ENCODE measurements around the gene PNO1.

Gene PNO1

DNA sequence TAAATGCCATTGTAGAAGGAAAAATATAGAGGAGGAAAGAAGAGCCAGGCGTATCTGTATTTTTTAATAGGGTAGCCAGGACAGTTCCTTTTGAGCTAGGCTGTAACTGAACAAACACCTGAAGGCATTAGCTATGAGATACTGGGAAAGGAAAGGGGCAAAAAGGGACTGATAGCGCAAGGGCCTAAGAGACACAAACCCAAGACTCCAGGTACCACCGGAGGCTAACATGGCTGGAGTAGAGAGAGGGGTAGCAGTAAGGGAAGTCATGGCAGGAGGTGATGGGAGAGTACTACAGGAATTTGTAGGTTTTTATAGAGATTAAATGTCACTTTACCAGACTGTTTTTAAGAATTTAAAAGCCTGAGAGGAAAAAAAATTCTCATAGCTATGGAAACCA lies 20.7 kb downstream of the PNO1 start:
- TF ChIP-seq CTCF (IDR thresholded peaks at IDR 0.05; ENCODE audit: low read length, missing control alignments), result no peak
- no peak overlapping the region for H3K4me3 ChIP-seq (replicated peaks; ENCODE audit: low read depth, low read length)
- DNase-seq (ENCODE audit: low read depth), result no peak

GRCh38 chr2:68178954-68179627 lies 21.4 kb downstream of the PNO1 start:
- TF ChIP-seq CTCF (IDR thresholded peaks at IDR 0.05; ENCODE audit: low read length, missing control alignments), result no peak
- H3K4me3 ChIP-seq (replicated peaks; ENCODE audit: low read depth, low read length), result no peak overlapping the region
- no peak for DNase-seq (ENCODE audit: low read depth)

- no peak for DNase-seq (ENCODE audit: low read depth)
- H3K4me3 ChIP-seq (replicated peaks; ENCODE audit: low read depth, low read length), result no peak overlapping the region
- no peak for TF ChIP-seq CTCF (IDR thresholded peaks at IDR 0.05; ENCODE audit: low read length, missing control alignments)
Measured at GRCh38 chr2:68182902-68183301, 25.2 kb downstream of the PNO1 start.

GRCh38 chr2:68185541-68186164 lies 28.0 kb downstream of the PNO1 start:
- DNase-seq (ENCODE audit: low read depth), result peak; percentile 57
- peak; percentile 65 for TF ChIP-seq CTCF (IDR thresholded peaks at IDR 0.05; ENCODE audit: low read length, missing control alignments)
- H3K4me3 ChIP-seq (replicated peaks; ENCODE audit: low read depth, low read length), result no peak overlapping the region

DNA sequence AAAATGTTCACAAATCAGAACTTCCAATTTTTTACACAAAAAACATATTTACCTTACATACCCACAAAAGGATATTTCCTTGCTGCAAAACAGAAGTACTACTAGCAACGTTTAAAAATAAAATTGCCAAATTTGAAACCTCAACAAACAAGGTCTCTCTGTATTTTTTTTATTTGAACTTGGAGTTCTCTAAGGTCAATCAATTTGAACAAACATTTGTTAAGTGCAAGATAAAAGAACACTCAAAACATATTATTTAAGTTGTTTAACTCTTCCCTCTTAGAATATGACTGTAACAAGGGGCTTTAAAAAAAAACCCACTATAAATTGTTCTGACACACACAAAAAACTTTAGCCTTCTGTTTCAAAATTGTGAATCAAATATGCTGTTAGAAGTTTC lies 29.6 kb downstream of the PNO1 start:
- H3K4me3 ChIP-seq (replicated peaks; ENCODE audit: low read depth, low read length), result no peak overlapping the region
- DNase-seq (ENCODE audit: low read depth), result no peak
- TF ChIP-seq CTCF (IDR thresholded peaks at IDR 0.05; ENCODE audit: low read length, missing control alignments), result no peak

- no peak for DNase-seq (ENCODE audit: low read depth)
- H3K4me3 ChIP-seq (replicated peaks; ENCODE audit: low read depth, low read length), result no peak overlapping the region
- TF ChIP-seq CTCF (IDR thresholded peaks at IDR 0.05; ENCODE audit: low read length, missing control alignments), result no peak
Measured at GRCh38 chr2:68188831-68189230, 31.1 kb downstream of the PNO1 start.

Data from fibroblast of pulmonary artery (primary cell).